ENCODE measurements around the gene SORL1.

Gene SORL1

DNA sequence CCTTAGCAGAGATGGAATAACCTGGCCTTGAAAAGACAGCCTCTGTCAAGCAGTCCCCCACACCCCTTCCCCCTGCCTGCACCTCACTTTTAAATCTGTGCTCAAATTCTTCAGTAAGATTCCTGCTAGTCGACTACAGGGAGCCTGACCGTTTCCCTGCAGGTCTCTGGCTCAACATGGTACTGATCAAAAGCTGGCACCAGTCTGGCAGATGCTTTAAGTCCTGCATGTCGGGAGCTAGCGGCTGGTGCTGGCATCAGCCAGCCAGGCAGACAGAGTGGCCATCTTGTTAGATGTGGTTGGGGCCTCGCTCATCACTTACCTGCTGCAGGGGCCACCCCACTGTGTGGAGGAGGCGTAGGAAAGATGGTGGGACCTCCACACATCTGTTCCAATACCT is 205.0 kb downstream of the SORL1 start:
- DNase-seq (ENCODE audit: low spot score), result no peak

GRCh38 chr11:121659811-121660210 is 207.7 kb downstream of the SORL1 start:
- DNase-seq (ENCODE audit: low spot score), result no peak

GRCh38 chr11:121661880-121662486 is 209.9 kb downstream of the SORL1 start:
- no peak for DNase-seq (ENCODE audit: low spot score)

DNA sequence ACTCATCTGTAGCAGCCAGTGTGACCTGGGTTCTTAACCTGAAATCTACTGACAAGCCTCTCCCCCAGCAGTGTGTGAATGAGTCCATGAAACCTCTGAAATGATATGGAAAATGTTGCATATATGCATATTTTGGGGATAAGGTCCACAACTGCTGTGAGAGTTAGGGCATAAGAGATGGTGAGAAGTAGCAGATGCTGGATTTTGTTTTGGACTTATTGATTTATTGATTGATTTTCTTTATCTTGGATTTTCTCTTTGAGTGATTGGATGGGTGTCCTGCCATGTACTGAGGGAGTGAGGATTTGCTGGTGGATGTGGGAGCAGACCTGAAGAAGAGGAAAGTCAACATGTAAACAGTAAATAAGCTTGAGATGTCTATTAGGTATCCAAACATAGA is 212.0 kb downstream of the SORL1 start:
- DNase-seq (ENCODE audit: low spot score), result no peak

GRCh38 chr11:121665206-121665838 is 213.2 kb downstream of the SORL1 start:
- no peak for DNase-seq (ENCODE audit: low spot score)

- DNase-seq (ENCODE audit: low spot score), result no peak
Measured at GRCh38 chr11:121667836-121668235, 215.7 kb downstream of the SORL1 start.

DNA sequence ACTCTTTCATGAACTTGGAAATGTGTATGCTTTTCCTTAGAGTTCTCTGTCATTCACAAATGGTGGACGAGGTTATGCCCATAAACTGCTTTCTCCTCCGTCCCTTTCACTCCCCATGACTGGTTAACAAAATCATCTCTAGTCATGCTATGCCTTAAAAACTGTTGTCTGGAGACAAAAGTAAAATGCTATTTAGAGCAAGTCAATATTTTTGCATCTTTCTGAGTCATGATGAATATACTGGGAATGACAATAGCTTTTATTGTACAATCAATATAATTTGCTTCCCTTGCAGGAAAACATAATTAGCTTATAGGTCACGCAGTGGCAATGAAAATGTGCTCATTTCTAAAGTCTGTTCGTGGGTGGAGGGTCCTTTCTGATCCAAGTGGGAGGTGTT is 217.3 kb downstream of the SORL1 start:
- no peak for DNase-seq (ENCODE audit: low spot score)

DNA sequence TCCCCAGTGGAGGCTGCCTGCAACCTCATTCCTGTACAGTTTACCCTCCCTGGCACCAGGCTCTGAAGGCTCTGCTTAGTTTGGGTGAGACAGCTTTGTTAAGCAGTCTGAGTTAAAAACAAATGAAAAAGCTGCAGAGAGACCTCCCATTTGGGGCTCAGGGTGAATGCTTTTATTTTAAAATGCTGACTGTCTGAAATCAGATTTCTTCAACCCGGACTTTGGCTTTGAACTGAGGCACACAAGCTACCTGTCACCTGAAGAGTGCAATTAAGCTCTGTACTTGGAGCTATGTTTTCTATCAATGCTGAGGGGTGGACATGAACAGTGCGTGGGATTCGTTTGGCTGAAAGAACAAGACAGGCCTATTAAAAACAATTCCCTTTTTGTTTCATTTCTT is 218.2 kb downstream of the SORL1 start:
- DNase-seq (ENCODE audit: low spot score), result no peak

DNA sequence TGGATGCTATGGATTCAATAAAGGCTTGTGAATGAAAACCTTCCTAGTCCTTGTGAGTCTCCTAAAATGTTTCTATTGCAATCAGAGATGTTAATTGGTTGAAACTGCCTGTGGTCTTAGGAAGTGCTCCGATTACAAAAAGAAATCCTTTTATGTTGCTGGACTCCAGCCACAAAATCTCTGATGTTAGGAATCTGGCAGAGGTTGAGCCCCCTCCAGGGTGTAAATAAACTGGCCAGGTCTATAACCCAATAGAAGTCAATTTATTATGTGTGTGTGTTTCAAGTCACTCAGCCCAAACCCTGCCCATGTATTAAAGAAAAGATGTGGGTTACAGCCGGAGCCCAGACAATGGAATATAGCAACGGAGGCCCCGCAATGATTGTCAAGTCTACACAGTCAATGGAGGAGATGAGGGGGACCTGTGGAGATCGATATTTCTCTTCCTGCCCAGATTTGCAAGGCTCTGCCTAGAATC is 218.7 kb downstream of the SORL1 start:
- DNase-seq (ENCODE audit: low spot score), result no peak

- no peak for DNase-seq (ENCODE audit: low spot score)
Measured at GRCh38 chr11:121671283-121672168, 219.4 kb downstream of the SORL1 start.

DNA sequence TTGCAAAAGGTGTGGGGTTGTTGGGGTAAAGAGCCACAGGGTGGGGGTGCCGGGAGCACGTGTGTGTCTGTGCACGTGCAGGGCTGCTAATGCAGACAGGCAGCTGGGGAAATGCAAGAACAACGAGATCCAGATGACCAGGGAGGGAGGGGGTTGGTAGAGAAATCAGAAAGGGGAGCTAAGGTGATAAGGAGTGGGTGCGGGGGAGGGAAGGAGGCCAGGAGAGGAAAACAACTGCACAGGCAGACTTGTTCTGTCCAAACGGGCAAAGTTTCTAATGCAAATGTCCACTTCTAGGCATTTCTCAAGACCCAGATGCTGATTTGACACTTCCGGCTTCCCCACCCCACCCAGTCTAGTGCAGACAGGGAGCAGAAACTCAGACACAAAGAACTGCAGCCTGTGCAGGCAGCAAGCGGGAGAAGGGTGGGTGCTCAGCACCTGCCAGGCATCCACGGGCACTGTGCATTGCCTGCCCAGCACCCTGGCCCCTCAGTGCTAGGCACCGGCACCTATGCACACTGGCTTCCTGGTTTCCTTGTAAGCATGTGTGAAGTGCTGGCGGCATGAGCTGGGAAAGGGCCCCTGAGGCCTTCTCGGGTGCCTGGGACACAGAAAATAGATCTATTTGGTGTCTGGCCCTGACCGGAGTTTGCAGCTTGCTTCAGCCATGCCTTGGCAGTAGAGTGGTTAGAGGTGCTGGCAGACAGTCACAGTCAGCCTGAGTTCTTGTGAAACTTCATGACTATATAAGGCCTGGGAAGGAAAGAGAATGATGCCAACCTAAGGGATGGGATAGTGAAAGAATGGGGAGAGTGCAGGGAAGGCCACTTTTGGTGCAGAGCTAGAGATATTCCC is 220.7 kb downstream of the SORL1 start:
- DNase-seq (ENCODE audit: low spot score), result no peak

GRCh38 chr11:121681550-121682268 is 229.6 kb downstream of the SORL1 start:
- no peak for DNase-seq (ENCODE audit: low spot score)

All from germinal center (tissue), 1 donor.